Testis (tissue), 3 donors: ENCODE measurements around the gene ADH1A. TPM values are rescaled to one million over a fixed set of nuclear protein-coding genes. Genes with fewer than 3 reads are reported as not detected.
"Not testable (repeated sequence)": the region's sequence is repeated elsewhere in the genome, so short reads cannot be mapped to it uniquely, and the experiment has no call there.

Source experiments
- DNase-seq: peaks from one replicate; pipeline ENCODE4 v3.0.0-alpha.2; 2019
- H3K27ac ChIP-seq, 2 donors: fragments of 200-600 bp; sonication (generic); one replicate each; pipeline ENCODE4 v1.5.1; 2019
- H3K27me3 ChIP-seq: fragments of 200-600 bp; sonication (generic); one replicate; pipeline ENCODE4 v1.5.1; 2019
- H3K36me3 ChIP-seq: fragments of 200-600 bp; sonication (generic); one replicate; pipeline ENCODE4 v1.5.1; 2017; ENCODE audit warnings: low read depth; ENCODE audit errors: missing control alignments
- H3K4me1 ChIP-seq: fragments of 200-600 bp; sonication (generic); one replicate; pipeline ENCODE4 v1.5.1; 2019
- H3K4me3 ChIP-seq, 2 donors: fragments of 200-600 bp; sonication (generic); one replicate each; pipeline ENCODE4 v1.5.1; 2017 to 2019
- H3K9me3 ChIP-seq: fragments of 200-600 bp; sonication (generic); one replicate; pipeline ENCODE4 v1.5.1; 2017
- CTCF ChIP-seq, 3 experiments: fragments of 450-650 bp in 2 of 3; fragments of 200-600 bp in 1 of 3; sonication (generic) in 1 of 3; IDR thresholded peaks; one replicate each; pipeline ENCODE4 v1.5.1; 2016 to 2019; ENCODE audit warnings: antibody characterized with exemption in 3 of 3, mild to moderate bottlenecking in 2 of 3, moderate library complexity in 1 of 3
- POLR2A ChIP-seq: fragments of 450-650 bp; IDR thresholded peaks from one replicate; pipeline ENCODE4 v1.6.1; 2017; ENCODE audit warnings: antibody characterized with exemption, mild to moderate bottlenecking, moderate library complexity
- WGBS, 2 donors: methylation state at CpG; one replicate each; pipeline ENCODE4 v1.1.5; 2018; 5-methylcytosine and 5-hydroxymethylcytosine counted together
- intact Hi-C: fragments of 100-400 bp; cut with DNase I; formaldehyde crosslinking; loops from one replicate; pipeline ENCODE4 v1.15.1; 2023; ENCODE audit warnings: low total_unique reads
- polyA plus RNA-seq: library from polyadenylated mRNA; stranded (reverse); fragments of 350-450 nt; fragmentation: Illumina TruSeq; extraction: RNeasy Lipid Tissue Mini Kit (QIAGEN cat#74804); gene quantifications from one replicate; pipeline ENCODE4 v1.2.3, GENCODE V29; 2014; ENCODE audit warnings: low read depth, low replicate concordance; ENCODE audit not compliant: insufficient read depth
- total RNA-seq, 2 donors: library from RNA; depleted of rRNA; stranded (reverse); fragments of >200 nt; gene quantifications; one replicate each; pipeline ENCODE4 v1.2.3, GENCODE V29; 2016

The ADH1A gene
- total and polyA plus RNA-seq, 3 donors from 2014 or later, result 0.31 to 0.84 TPM; not detected in 1

GRCh38 chr4:99321241-99322191 is 30.7 kb upstream of the ADH1A start, which contains the start of gene ADH1B:
TSS of gene ADH1B (minus strand) at chr4:99321401. CDS start at chr4:99321331, 70 bp downstream.
- no peak within 1 kb of the TSS for H3K4me3 ChIP-seq
- no peak for DNase-seq
- H3K27me3 ChIP-seq, result no peaks in the 10 kb centered on the region
- H3K4me1 ChIP-seq, result peaks cover 21% of the 10 kb centered on the region
- 61 to 63% methylated on average over 8 of the region's 8 CpGs for WGBS, 2 donors
- H3K27ac ChIP-seq, result no peak within 1 kb of the TSS
- no peaks in the 10 kb centered on the region for H3K9me3 ChIP-seq
- intact Hi-C loops, result loop anchor here (10.0 kb wide), 1 partner anchor 63 kb away; no protein-coding TSS in a partner anchor
- TF ChIP-seq POLR2A (no peak), CTCF (IDR thresholded peaks at IDR 0.05) (no peak)
- H3K36me3 ChIP-seq, result no peaks in the 10 kb centered on the region

DNA sequence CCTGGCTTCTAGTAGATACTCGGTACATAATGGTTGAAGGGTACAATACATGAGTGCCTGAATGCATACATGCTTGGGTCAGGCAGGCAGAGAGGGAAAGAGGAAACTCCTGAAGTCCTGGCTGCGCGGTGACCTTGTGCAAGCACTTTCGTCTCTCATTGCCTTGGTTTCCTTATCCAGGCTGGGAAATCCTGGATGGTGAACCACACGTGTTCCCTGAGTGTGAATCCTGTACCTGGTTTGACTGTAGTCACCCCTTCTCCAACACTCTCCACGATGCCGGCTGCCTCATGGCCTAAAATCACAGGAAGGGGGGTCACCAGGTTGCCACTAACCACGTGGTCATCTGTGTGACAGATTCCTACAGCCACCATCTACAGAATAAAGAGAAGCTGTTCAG is 27.0 kb upstream of the ADH1A start:
- H3K4me1 ChIP-seq, DNase-seq, H3K27me3 ChIP-seq, intact Hi-C loops, H3K36me3 ChIP-seq, H3K9me3 ChIP-seq, H3K4me3 ChIP-seq, H3K27ac ChIP-seq: not testable (repeated sequence)
- WGBS, 2 donors, result 54 to 81% methylated on average over 7 to 8 of the region's 8 CpGs

GRCh38 chr4:99317354-99317753 is 26.6 kb upstream of the ADH1A start:
- no peak overlapping the region for H3K4me3 ChIP-seq

GRCh38 chr4:99315839-99316238 is 25.1 kb upstream of the ADH1A start:
- H3K27ac ChIP-seq, result no peak overlapping the region

More at GRCh38 chr4:99317354-99317753, 26.6 kb upstream of the ADH1A start:
- no peaks in the 10 kb centered on the region for H3K27me3 ChIP-seq
- H3K36me3 ChIP-seq, result no peaks in the 10 kb centered on the region
- intact Hi-C loops, result no loop called here
- 43 to 66% methylated on average over 3 of the region's 3 CpGs for WGBS, 2 donors
- H3K27ac ChIP-seq, result no peak overlapping the region
- DNase-seq, result no peak
- no peaks in the 10 kb centered on the region for H3K9me3 ChIP-seq
- TF ChIP-seq CTCF (IDR thresholded peaks at IDR 0.05), result no peak
- TF ChIP-seq POLR2A, result no peak
- peaks cover 4% of the 10 kb centered on the region for H3K4me1 ChIP-seq

More at GRCh38 chr4:99315839-99316238, 25.1 kb upstream of the ADH1A start:
- Histone ChIP-seq H3K9me3 (no peaks in the 10 kb centered on the region), H3K4me1 (peaks cover 4% of the 10 kb centered on the region), H3K36me3 (no peaks in the 10 kb centered on the region), H3K27me3 (no peaks in the 10 kb centered on the region), H3K4me3 (no peak overlapping the region)
- intact Hi-C loops, result no loop called here
- no peak for TF ChIP-seq POLR2A
- no peak for TF ChIP-seq CTCF (IDR thresholded peaks at IDR 0.05)
- 67 to 69% methylated on average over 6 of the region's 6 CpGs for WGBS, 2 donors
- no peak for DNase-seq
